ENCODE measurements around the gene ATG4A.

- no peak for TF ChIP-seq CTCF (conservative IDR thresholded peaks at IDR 0.05 in 1 of 2, IDR thresholded peaks at IDR 0.05 in 1 of 2; ENCODE audit: low read depth in 1 of 2, low read length in 2 of 2)
- no peak for TF ChIP-seq EZH2 (IDR thresholded peaks at IDR 0.05; ENCODE audit: low read length, missing control alignments)
These were observed 41.9 kb upstream of the ATG4A start for GRCh38 chrX:108049649-108050048.
